PC-3 (cell line): ENCODE measurements around the gene PLA2G2F. TPM values are rescaled to one million over a fixed set of nuclear protein-coding genes. Genes with fewer than 3 reads are reported as not detected.

ENCODE experiments used
- ATAC-seq: fragments of 200-7000 bp; cut with Tn5 transposase; 2 replicates; pipeline ENCODE4 v1.9.1; 2020; ENCODE audit warnings: mild to moderate bottlenecking, moderate library complexity
- BruUV-seq: library from RNA; stranded (reverse); fragments of 400-500 nt; replicated peaks from 2 replicates; lab custom pipeline; 2021; lab: Mats Ljungman, UMichigan
- CTCF ChIA-PET: fragments of 300-600 bp; sonication (Branson Sonifier 250); formaldehyde crosslinking; loops from one replicate; lab custom pipeline; 2022; ENCODE audit warnings: antibody characterized with exemption; lab: Charles Lee
- POLR2A ChIA-PET: fragments of 300-600 bp; sonication (Branson Sonifier 250); formaldehyde crosslinking; loops from one replicate; lab custom pipeline; 2022; ENCODE audit warnings: antibody characterized with exemption; ENCODE audit not compliant: unreplicated experiment; lab: Charles Lee
- DNase-seq: peaks from one replicate; pipeline ENCODE4 v3.0.0-alpha.2; 2015
- H2AFZ ChIP-seq: fragments of 300-600 bp; sonication (generic); 2 replicates; pipeline ENCODE4 v1.6.0; 2016; ENCODE audit warnings: antibody characterized with exemption, low read length
- H3F3A ChIP-seq: fragments of 300-600 bp; sonication (generic); one replicate; pipeline ENCODE4 v1.6.0; 2017; ENCODE audit warnings: antibody characterized with exemption, low read length, control low read depth, mild to moderate bottlenecking; ENCODE audit not compliant: unreplicated experiment
- H3K27ac ChIP-seq: fragments of 300-600 bp; sonication (generic); 2 replicates; pipeline ENCODE4 v1.5.1; 2016; ENCODE audit warnings: mild to moderate bottlenecking, low read length
- H3K27me3 ChIP-seq: fragments of 300-600 bp; sonication (generic); 2 replicates; pipeline ENCODE4 v1.6.1; 2016; ENCODE audit warnings: low read length, mixed read lengths
- H3K36me3 ChIP-seq: fragments of 300-600 bp; sonication (generic); 2 replicates; pipeline ENCODE4 v1.6.1; 2016; ENCODE audit warnings: low read depth, mixed run types, low read length, mixed read lengths
- H3K4me1 ChIP-seq: fragments of 300-600 bp; sonication (generic); 2 replicates; pipeline ENCODE4 v1.5.1; 2016; ENCODE audit warnings: low read length; ENCODE audit not compliant: insufficient read depth
- H3K4me2 ChIP-seq: fragments of 300-600 bp; sonication (generic); 2 replicates; pipeline ENCODE4 v1.6.0; 2016; ENCODE audit warnings: low read length
- H3K4me3 ChIP-seq: fragments of 300-600 bp; sonication (generic); 2 replicates; pipeline ENCODE4 v1.5.1; 2016; ENCODE audit warnings: mild to moderate bottlenecking, low read length, mixed read lengths
- H3K79me2 ChIP-seq: fragments of 300-600 bp; sonication (generic); 2 replicates; pipeline ENCODE4 v1.6.1; 2017; ENCODE audit warnings: low read length, mixed read lengths
- H3K9ac ChIP-seq: fragments of 300-600 bp; sonication (generic); 2 replicates; pipeline ENCODE4 v1.6.0; 2016; ENCODE audit warnings: mild to moderate bottlenecking, low read length
- H3K9me2 ChIP-seq: fragments of 300-600 bp; sonication (generic); replicated peaks from 2 replicates; pipeline ENCODE4 v1.6.1; 2016; ENCODE audit warnings: mixed run types, low read length, mixed read lengths
- H3K9me3 ChIP-seq: fragments of 300-600 bp; sonication (generic); 2 replicates; pipeline ENCODE4 v1.6.1; 2016; ENCODE audit warnings: low read length, mixed read lengths
- H4K20me1 ChIP-seq: fragments of 300-600 bp; sonication (generic); 2 replicates; pipeline ENCODE4 v1.6.1; 2016; ENCODE audit warnings: low read length, mixed read lengths
- EZH2 ChIP-seq: fragments of 300-600 bp; sonication (generic); IDR thresholded peaks from one replicate; pipeline ENCODE4 v1.6.1; 2017; ENCODE audit warnings: antibody characterized with exemption, mild to moderate bottlenecking, low read length; ENCODE audit not compliant: unreplicated experiment
- EZH2phosphoT487 ChIP-seq: fragments of 300-600 bp; sonication (generic); IDR thresholded peaks from 2 replicates; pipeline ENCODE4 v1.6.1; 2018; ENCODE audit warnings: mild to moderate bottlenecking, antibody characterized with exemption, low read length, borderline replicate concordance
- intact Hi-C: fragments of 100-400 bp; cut with micrococcal nuclease; formaldehyde crosslinking; loops from 2 replicates; pipeline ENCODE4 v1.9.0; 2023
- total RNA-seq: library from RNA; depleted of rRNA; stranded (reverse); fragments of >200 nt; gene quantifications from 2 replicates; pipeline ENCODE4 v1.2.3, GENCODE V29; 2014
- TF ChIP-seq, protein P1 (sequence below): fragments of 300-600 bp; sonication (generic); conservative IDR thresholded peaks from 2 replicates; pipeline ENCODE4 v1.5.1; 2017; ENCODE audit warnings: antibody characterized with exemption, low read depth, mild to moderate bottlenecking, low read length

Gene PLA2G2F
- total RNA-seq, 1 experiment from 2014 or later = 0.18 TPM

DNA sequence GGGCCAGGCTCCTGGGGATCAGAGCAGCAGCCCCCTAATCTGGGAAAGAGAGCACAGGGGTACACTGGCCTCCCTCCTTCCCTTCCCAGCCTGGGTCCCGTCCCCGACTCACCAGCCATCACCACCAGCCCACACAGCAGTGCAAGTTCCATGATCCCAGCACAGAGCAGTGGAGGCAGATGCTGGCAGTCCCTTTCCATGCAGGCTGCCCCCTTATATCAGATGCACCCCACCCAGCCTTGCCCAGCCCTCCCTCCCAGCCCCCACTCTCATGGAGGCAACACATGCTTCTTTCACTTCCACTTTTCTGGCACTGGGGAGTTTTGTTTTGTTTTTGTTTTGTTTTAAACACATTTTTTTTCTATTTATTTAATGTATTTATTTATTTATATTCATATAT, 19.8 kb upstream of the PLA2G2F start, which contains the start of gene PLA2G2D:
PLA2G2D (minus strand) TSS at position 190 of the 400 bp plus-strand sequence; CDS start at position 152, 38 bp downstream.
- Histone ChIP-seq H3K4me3 (no peak within 1 kb of the TSS), H3K9me3 (no peaks in the 10 kb centered on the region), H3F3A (no peaks in the 10 kb centered on the region), H3K9ac (no peak within 1 kb of the TSS), H3K79me2 (no peaks in the 10 kb centered on the region), H3K27me3 (peaks cover 6% of the 10 kb centered on the region; the same call in 1 of the 2 replicates), H3K4me2 (no peak within 1 kb of the TSS), H3K27ac (no peak within 1 kb of the TSS), H2AFZ (no peak within 1 kb of the TSS), H3K36me3 (no peaks in the 10 kb centered on the region), H3K9me2 (no peaks in the 10 kb centered on the region), H3K4me1 (peaks cover 5% of the 10 kb centered on the region), H4K20me1 (no peaks in the 10 kb centered on the region)
- no peak for ATAC-seq
- BruUV-seq = no TSS peak
- POLR2A ChIA-PET = no interaction called here
- DNase-seq = no peak
- intact Hi-C loops = no loop called here
- TF ChIP-seq, protein P1, sequence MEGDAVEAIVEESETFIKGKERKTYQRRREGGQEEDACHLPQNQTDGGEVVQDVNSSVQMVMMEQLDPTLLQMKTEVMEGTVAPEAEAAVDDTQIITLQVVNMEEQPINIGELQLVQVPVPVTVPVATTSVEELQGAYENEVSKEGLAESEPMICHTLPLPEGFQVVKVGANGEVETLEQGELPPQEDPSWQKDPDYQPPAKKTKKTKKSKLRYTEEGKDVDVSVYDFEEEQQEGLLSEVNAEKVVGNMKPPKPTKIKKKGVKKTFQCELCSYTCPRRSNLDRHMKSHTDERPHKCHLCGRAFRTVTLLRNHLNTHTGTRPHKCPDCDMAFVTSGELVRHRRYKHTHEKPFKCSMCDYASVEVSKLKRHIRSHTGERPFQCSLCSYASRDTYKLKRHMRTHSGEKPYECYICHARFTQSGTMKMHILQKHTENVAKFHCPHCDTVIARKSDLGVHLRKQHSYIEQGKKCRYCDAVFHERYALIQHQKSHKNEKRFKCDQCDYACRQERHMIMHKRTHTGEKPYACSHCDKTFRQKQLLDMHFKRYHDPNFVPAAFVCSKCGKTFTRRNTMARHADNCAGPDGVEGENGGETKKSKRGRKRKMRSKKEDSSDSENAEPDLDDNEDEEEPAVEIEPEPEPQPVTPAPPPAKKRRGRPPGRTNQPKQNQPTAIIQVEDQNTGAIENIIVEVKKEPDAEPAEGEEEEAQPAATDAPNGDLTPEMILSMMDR = no peak
- TF ChIP-seq EZH2 (no peak), EZH2phosphoT487 (no peak)
- CTCF ChIA-PET = no interaction called here

DNA sequence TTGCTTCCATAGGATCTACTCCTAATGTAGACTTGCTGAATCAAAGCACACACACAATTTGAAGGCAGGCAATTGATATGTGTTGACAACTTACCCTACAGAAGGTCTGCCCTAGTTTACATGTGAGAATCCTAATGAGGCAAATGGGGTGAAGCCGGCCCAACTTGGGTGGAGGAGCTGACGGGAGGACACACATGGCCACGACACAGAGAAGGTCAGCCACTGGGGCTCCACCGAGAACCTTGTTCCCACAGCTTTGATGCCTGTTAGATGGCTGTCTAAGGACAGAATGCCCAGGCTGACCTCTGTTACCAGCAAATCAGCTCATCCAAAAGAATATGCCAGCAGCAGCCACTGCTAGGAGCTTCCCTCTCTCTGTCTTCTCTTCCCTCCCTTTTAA, 18.3 kb upstream of the PLA2G2F start:
- no peaks in the 10 kb centered on the region for H3F3A ChIP-seq
- ChIA-PET POLR2A (no interaction called here), CTCF (no interaction called here)
- no peak for TF ChIP-seq EZH2
- no peak for TF ChIP-seq EZH2phosphoT487
- TF ChIP-seq, protein P1 = no peak
- BruUV-seq = no TSS peak
- no peaks in the 10 kb centered on the region for H3K9me3 ChIP-seq
- intact Hi-C loops = no loop called here
- no peak overlapping the region for H3K27ac ChIP-seq
- no peaks in the 10 kb centered on the region for H4K20me1 ChIP-seq
- H3K27me3 ChIP-seq = peaks cover 6% of the 10 kb centered on the region; the same call in 1 of the 2 replicates
- ATAC-seq (no peak), DNase-seq (no peak)
- no peak overlapping the region for H3K4me3 ChIP-seq
- no peak overlapping the region for H3K4me2 ChIP-seq
- no peak overlapping the region for H3K9ac ChIP-seq
- H2AFZ ChIP-seq = no peak overlapping the region
- H3K36me3 ChIP-seq = no peaks in the 10 kb centered on the region
- H3K79me2 ChIP-seq = no peaks in the 10 kb centered on the region
- peaks cover 13% of the 10 kb centered on the region for H3K4me1 ChIP-seq
- no peaks in the 10 kb centered on the region for H3K9me2 ChIP-seq

DNA sequence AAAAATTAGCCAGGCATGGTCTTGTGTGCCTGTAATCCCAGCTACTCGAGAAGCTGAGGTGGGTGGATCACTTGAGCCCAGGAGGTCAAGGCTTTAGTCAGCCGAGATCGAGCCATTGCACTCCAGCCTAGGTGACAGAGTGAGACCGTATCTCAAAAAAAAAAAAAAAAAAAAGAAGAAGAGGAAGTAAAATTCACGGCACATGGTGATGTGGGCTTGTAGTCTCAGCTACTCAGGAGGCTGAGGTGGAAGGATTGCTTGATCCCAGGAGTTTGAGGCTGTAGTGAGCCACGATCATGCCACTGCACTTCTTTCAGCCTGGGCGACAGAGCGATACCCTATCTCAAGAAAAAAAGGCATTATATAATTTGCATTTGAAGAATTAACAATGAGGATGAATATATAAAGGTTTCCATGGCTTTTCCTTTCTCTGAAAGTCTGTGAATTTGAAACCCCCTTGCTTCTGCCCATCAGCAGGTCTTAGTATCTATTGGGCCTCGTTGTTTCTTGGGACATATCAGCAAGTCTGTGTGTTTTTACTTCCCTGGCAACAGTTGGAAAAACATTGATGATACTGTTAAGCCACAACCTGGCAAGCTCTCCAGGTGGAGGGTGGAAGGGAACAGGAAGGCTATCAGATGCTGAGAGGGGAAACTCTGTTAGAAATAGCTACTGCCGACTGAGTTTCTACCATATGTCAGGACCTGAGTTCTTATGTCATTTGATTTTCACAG, 15.2 kb upstream of the PLA2G2F start:
- Histone ChIP-seq H3K27ac (no peak overlapping the region), H3K9me2 (no peaks in the 10 kb centered on the region), H3K79me2 (no peaks in the 10 kb centered on the region), H3K9ac (no peak overlapping the region), H3K4me3 (no peak overlapping the region), H3K9me3 (no peaks in the 10 kb centered on the region), H4K20me1 (no peaks in the 10 kb centered on the region), H3K36me3 (no peaks in the 10 kb centered on the region), H3F3A (no peaks in the 10 kb centered on the region), H3K4me2 (peak overlapping the region; percentile 30; the same call in 1 of the 2 replicates), H3K27me3 (peaks cover 6% of the 10 kb centered on the region; the same call in 1 of the 2 replicates), H3K4me1 (peaks cover 13% of the 10 kb centered on the region), H2AFZ (no peak overlapping the region)
- ATAC-seq (no peak), DNase-seq (peak; percentile 16)
- ChIA-PET POLR2A (interaction anchor here (0.6 kb wide), 1 partner anchor 13 kb away, joined by 3 read pairs; no protein-coding TSS in a partner anchor), CTCF (no interaction called here)
- intact Hi-C loops = no loop called here
- TF ChIP-seq EZH2 = no peak
- TF ChIP-seq, protein P1 = no peak
- TF ChIP-seq EZH2phosphoT487 = no peak
- BruUV-seq = no TSS peak
